Measurements from ENCODE around the gene UGT2B28.
"Not testable (repeated sequence)": the region's sequence is repeated elsewhere in the genome, so short reads cannot be mapped to it uniquely, and the experiment has no call there.

The UGT2B28 gene

GRCh38 chr4:69343114-69343513 is 62.8 kb downstream of the UGT2B28 start:
- not testable (repeated sequence) for H3K9ac ChIP-seq (ENCODE audit: low read depth in 1 of 2, low read length in 2 of 2); H3K4me1 ChIP-seq (ENCODE audit: control insufficient read depth in 2 of 2, insufficient read depth in 2 of 2, low read length in 2 of 2); H3K27ac ChIP-seq (ENCODE audit: low read depth in 2 of 2, low read length in 2 of 2); H3K36me3 ChIP-seq (ENCODE audit: control insufficient read depth in 2 of 2, insufficient read depth in 2 of 2, low read length in 2 of 2); H3K27me3 ChIP-seq (ENCODE audit: control insufficient read depth in 2 of 2, insufficient read depth in 2 of 2, low read length in 2 of 2); H3K4me3 ChIP-seq (ENCODE audit: low read length in 2 of 2); H3K9me3 ChIP-seq (ENCODE audit: control insufficient read depth in 2 of 2, low read length in 2 of 2)

DNA sequence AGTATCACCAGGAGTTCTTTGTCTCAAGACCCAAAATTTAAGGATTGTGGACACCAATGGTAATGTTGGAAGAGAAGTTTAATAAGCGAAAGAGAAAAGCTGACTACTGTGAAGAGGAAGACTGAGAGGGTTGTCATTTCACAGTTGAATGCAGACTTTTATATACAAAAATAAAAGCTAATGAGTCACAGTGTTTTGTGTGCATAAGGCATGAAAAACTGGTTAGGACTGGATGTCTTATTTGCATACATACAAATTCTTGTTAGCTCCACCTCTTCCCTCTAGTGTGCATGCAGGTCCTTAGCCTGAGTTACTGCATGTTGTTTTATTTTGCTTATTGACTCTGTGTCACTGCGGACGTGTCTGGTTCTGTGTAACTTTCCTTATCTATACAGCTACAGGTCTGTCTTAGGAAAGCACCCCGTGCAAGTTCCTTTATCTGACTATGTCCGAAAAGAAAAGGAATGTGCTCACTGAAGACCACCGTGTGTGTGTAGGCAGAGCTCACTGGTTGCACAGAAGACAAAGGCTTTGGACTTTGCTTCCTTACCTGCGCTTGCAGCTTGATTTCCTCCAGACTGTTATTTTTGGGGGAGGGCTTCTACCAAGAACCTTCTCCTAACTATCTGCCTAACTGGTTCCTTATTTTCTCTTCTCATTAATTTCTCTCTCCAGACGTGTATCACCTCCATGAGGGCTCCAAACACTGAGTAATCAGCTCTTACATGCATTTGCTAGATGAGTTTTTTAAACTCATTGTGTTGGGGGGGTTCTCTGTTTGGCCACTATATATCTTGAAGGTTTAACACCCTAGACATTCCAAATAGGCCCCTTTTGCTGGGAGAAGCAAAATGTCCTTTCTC is 63.5 kb downstream of the UGT2B28 start:
- not testable (repeated sequence) for H3K4me3 ChIP-seq (ENCODE audit: low read length in 2 of 2); H3K27me3 ChIP-seq (ENCODE audit: control insufficient read depth in 2 of 2, insufficient read depth in 2 of 2, low read length in 2 of 2); H3K9ac ChIP-seq (ENCODE audit: low read depth in 1 of 2, low read length in 2 of 2); H3K36me3 ChIP-seq (ENCODE audit: control insufficient read depth in 2 of 2, insufficient read depth in 2 of 2, low read length in 2 of 2); H3K27ac ChIP-seq (ENCODE audit: low read depth in 2 of 2, low read length in 2 of 2); H3K9me3 ChIP-seq (ENCODE audit: control insufficient read depth in 2 of 2, low read length in 2 of 2); H3K4me1 ChIP-seq (ENCODE audit: control insufficient read depth in 2 of 2, insufficient read depth in 2 of 2, low read length in 2 of 2)
